GM23338 (cell line): ENCODE data around the gene KIAA1328. TPM values are rescaled to one million over a fixed set of nuclear protein-coding genes. Genes with fewer than 3 reads are reported as not detected.

Experiments used
- ATAC-seq: fragments of 200-7000 bp; cut with Tn5 transposase; 3 replicates; pipeline ENCODE4 v1.9.1; 2020
- DNase-seq: peaks from one replicate; pipeline ENCODE4 v3.0.0-alpha.2; 2015; ENCODE audit warnings: low spot score
- H2AFZ ChIP-seq: fragments of 200-600 bp; sonication (generic); 2 replicates; pipeline ENCODE4 v1.8.0; 2016; ENCODE audit warnings: antibody characterized with exemption, mild to moderate bottlenecking, moderate library complexity
- H3F3A ChIP-seq: fragments of 200-600 bp; sonication (generic); replicated peaks from 2 replicates; pipeline ENCODE4 v1.8.0; 2017; ENCODE audit warnings: antibody characterized with exemption, mixed run types, low read depth
- H3K27ac ChIP-seq: fragments of 200-600 bp; sonication (generic); 2 replicates; pipeline ENCODE4 v1.6.1; 2016; ENCODE audit warnings: low read depth
- H3K27me3 ChIP-seq: fragments of 200-600 bp; sonication (generic); 2 replicates; pipeline ENCODE4 v1.8.0; 2016; ENCODE audit warnings: mild to moderate bottlenecking, mixed run types, moderate library complexity; ENCODE audit not compliant: insufficient read depth
- H3K36me3 ChIP-seq: fragments of 200-600 bp; sonication (generic); 2 replicates; pipeline ENCODE4 v1.8.0; 2016; ENCODE audit warnings: mild to moderate bottlenecking; ENCODE audit not compliant: insufficient read depth
- H3K4me1 ChIP-seq: fragments of 200-600 bp; sonication (generic); 2 replicates; pipeline ENCODE4 v1.8.0; 2016; ENCODE audit warnings: mild to moderate bottlenecking, moderate library complexity; ENCODE audit not compliant: insufficient read depth
- H3K4me2 ChIP-seq: fragments of 200-600 bp; sonication (generic); 2 replicates; pipeline ENCODE4 v1.7.1; 2017; ENCODE audit warnings: mixed run types
- H3K4me3 ChIP-seq: fragments of 200-600 bp; sonication (generic); 2 replicates; pipeline ENCODE4 v1.6.1; 2016; ENCODE audit warnings: mixed run types
- H3K79me2 ChIP-seq: fragments of 200-600 bp; sonication (generic); replicated peaks from 2 replicates; pipeline ENCODE4 v1.8.0; 2017; ENCODE audit warnings: mild to moderate bottlenecking; ENCODE audit not compliant: insufficient read depth
- H3K9me2 ChIP-seq: fragments of 200-600 bp; sonication (generic); 2 replicates; pipeline ENCODE4 v1.8.0; 2017; ENCODE audit not compliant: insufficient read depth
- H4K20me1 ChIP-seq: fragments of 200-600 bp; sonication (generic); replicated peaks from 2 replicates; pipeline ENCODE4 v1.8.0; 2017; ENCODE audit warnings: mild to moderate bottlenecking; ENCODE audit not compliant: insufficient read depth
- H3K27ac Mint-ChIP-seq: 2 replicates; pipeline ENCODE4 v1.8.0; 2020; ENCODE audit warnings: inconsistent platforms, mild to moderate bottlenecking, moderate library complexity, mixed read lengths
- H3K27me3 Mint-ChIP-seq: 3 replicates; pipeline ENCODE4 v1.8.0; 2022; ENCODE audit warnings: low read depth, mild to moderate bottlenecking, moderate library complexity, mixed read lengths, inconsistent platforms; ENCODE audit not compliant: insufficient read depth, poor library complexity
- H3K36me3 Mint-ChIP-seq: 3 replicates; pipeline ENCODE4 v1.8.0; 2021; ENCODE audit warnings: low read depth, mild to moderate bottlenecking, inconsistent platforms, moderate library complexity, mixed read lengths
- H3K4me1 Mint-ChIP-seq: 3 replicates; pipeline ENCODE4 v1.8.0; 2020; ENCODE audit warnings: mild to moderate bottlenecking, inconsistent platforms, mixed read lengths
- H3K4me3 Mint-ChIP-seq: 3 replicates; pipeline ENCODE4 v1.8.0; 2021; ENCODE audit warnings: moderate library complexity, mild to moderate bottlenecking, inconsistent platforms, mixed read lengths
- H3K9me3 Mint-ChIP-seq: 3 replicates; pipeline ENCODE4 v1.8.0; 2020; ENCODE audit warnings: moderate library complexity, mild to moderate bottlenecking, inconsistent platforms, mixed read lengths
- CREB1 ChIP-seq: fragments of 250-450 bp; sonication (Bioruptor Pico); IDR thresholded peaks from 2 replicates; pipeline ENCODE4 v1.5.0; 2020; ENCODE audit warnings: low read depth, mild to moderate bottlenecking, moderate library complexity
- JUNB ChIP-seq: IDR thresholded peaks from one replicate; pipeline ENCODE4 v1.6.1; 2016; ENCODE audit warnings: antibody characterized with exemption; ENCODE audit not compliant: unreplicated experiment
- POLR2AphosphoS5 ChIP-seq: IDR thresholded peaks from 2 replicates; pipeline ENCODE4 v1.6.1; 2016; ENCODE audit warnings: antibody characterized with exemption, low read depth
- STAT1 ChIP-seq: IDR thresholded peaks from one replicate; pipeline ENCODE4 v1.6.1; 2016; ENCODE audit warnings: antibody characterized with exemption; ENCODE audit not compliant: unreplicated experiment
- ZNF462 ChIP-seq: fragments of 250-450 bp; sonication (Bioruptor Pico); IDR thresholded peaks from 2 replicates; pipeline ENCODE4 v1.5.0; 2020; ENCODE audit warnings: mild to moderate bottlenecking, moderate library complexity
- polyA plus RNA-seq: library from polyadenylated mRNA; unstranded; fragments of >200 nt; fragmentation: Nextera tagmentation; extraction: Ambion mirVana; gene quantifications from 2 replicates; pipeline ENCODE4 v1.2.1, GENCODE V29; 2016
- total RNA-seq: library from RNA; depleted of rRNA; stranded (reverse); fragments of >200 nt; shearing (Covaris generic); gene quantifications from 2 replicates; pipeline ENCODE4 v1.2.3, GENCODE V29; 2014
- TF ChIP-seq, protein P1 (sequence below): IDR thresholded peaks from 2 replicates; pipeline ENCODE4 v1.6.1; 2016; ENCODE audit warnings: antibody characterized with exemption
- TF ChIP-seq, protein P2 (sequence below): IDR thresholded peaks from one replicate; pipeline ENCODE4 v1.6.1; 2018; ENCODE audit warnings: antibody characterized with exemption; ENCODE audit not compliant: unreplicated experiment
- TF ChIP-seq, protein P3 (sequence below), 2 experiments: fragments of 200-600 bp in 1 of 2; sonication (generic) in 1 of 2; conservative IDR thresholded peaks; 2 replicates each; pipeline versions ENCODE4 v1.5.1 to v1.6.1; 2016 to 2017; ENCODE audit warnings: antibody characterized with exemption in 2 of 2, low read depth in 2 of 2, mild to moderate bottlenecking in 2 of 2, moderate library complexity in 1 of 2

The KIAA1328 gene
- total and polyA plus RNA-seq, 2 experiments from 2014 or later: 5.2 to 8.4 TPM

DNA sequence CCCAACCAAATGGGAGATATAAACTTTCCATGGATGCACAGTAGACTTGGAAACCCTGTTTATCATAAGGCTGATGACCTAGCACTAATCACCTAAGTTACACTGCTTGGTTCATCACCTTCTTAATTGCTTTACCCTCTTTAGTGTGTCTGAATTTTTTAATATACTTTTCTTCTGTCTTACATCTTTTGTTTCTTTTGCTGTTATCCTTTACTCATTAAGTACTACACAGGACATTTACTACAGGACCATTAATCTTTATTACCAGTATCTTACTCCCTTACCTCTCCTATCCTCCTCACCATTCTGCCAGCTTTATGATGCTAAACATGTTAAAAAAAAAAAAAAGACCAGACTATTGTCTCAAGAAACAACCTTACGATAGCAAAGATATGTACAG is 333.6 kb downstream of the KIAA1328 start:
- no peak overlapping the region for H2AFZ ChIP-seq
- H3K27ac Mint-ChIP-seq: no peak overlapping the region; the same call in 1 of the 2 replicates
- H3K4me3 Mint-ChIP-seq: no peak overlapping the region

GRCh38 chr18:37163119-37163518 is 334.2 kb downstream of the KIAA1328 start:
- H4K20me1 ChIP-seq: no peaks in the 10 kb centered on the region
- Mint-ChIP-seq H3K4me1 (peaks cover 57% of the 10 kb centered on the region), H3K27ac (peak overlapping the region; percentile 86), H3K27me3 (no peaks in the 10 kb centered on the region), H3K9me3 (no peaks in the 10 kb centered on the region; the same call in 2 of the 3 replicates), H3K4me3 (no peak overlapping the region), H3K36me3 (0 out of 3 replicates have a peak, but pooled peaks cover 4% of the 10 kb centered on the region)
- no peaks in the 10 kb centered on the region for H3K27me3 ChIP-seq
- H3F3A ChIP-seq: no peaks in the 10 kb centered on the region
- no peak overlapping the region for H3K4me3 ChIP-seq
- DNase-seq (no peak), ATAC-seq (no peak)
- H3K9me2 ChIP-seq: no peaks in the 10 kb centered on the region
- H3K27ac ChIP-seq: no peak overlapping the region
- no peaks in the 10 kb centered on the region for H3K79me2 ChIP-seq
- H3K4me2 ChIP-seq: no peak overlapping the region
- no peaks in the 10 kb centered on the region for H3K36me3 ChIP-seq
- no peak overlapping the region for H2AFZ ChIP-seq
- no peak for TF ChIP-seq CREB1 (CRISPR knock-in tag)
- TF ChIP-seq JUNB: no peak
- no peak for TF ChIP-seq ZNF462 (CRISPR knock-in tag)
- no peak for TF ChIP-seq POLR2AphosphoS5
- TF ChIP-seq, protein P1, sequence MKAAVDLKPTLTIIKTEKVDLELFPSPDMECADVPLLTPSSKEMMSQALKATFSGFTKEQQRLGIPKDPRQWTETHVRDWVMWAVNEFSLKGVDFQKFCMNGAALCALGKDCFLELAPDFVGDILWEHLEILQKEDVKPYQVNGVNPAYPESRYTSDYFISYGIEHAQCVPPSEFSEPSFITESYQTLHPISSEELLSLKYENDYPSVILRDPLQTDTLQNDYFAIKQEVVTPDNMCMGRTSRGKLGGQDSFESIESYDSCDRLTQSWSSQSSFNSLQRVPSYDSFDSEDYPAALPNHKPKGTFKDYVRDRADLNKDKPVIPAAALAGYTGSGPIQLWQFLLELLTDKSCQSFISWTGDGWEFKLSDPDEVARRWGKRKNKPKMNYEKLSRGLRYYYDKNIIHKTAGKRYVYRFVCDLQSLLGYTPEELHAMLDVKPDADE: no peak
- TF ChIP-seq STAT1: no peak
- TF ChIP-seq, protein P2, sequence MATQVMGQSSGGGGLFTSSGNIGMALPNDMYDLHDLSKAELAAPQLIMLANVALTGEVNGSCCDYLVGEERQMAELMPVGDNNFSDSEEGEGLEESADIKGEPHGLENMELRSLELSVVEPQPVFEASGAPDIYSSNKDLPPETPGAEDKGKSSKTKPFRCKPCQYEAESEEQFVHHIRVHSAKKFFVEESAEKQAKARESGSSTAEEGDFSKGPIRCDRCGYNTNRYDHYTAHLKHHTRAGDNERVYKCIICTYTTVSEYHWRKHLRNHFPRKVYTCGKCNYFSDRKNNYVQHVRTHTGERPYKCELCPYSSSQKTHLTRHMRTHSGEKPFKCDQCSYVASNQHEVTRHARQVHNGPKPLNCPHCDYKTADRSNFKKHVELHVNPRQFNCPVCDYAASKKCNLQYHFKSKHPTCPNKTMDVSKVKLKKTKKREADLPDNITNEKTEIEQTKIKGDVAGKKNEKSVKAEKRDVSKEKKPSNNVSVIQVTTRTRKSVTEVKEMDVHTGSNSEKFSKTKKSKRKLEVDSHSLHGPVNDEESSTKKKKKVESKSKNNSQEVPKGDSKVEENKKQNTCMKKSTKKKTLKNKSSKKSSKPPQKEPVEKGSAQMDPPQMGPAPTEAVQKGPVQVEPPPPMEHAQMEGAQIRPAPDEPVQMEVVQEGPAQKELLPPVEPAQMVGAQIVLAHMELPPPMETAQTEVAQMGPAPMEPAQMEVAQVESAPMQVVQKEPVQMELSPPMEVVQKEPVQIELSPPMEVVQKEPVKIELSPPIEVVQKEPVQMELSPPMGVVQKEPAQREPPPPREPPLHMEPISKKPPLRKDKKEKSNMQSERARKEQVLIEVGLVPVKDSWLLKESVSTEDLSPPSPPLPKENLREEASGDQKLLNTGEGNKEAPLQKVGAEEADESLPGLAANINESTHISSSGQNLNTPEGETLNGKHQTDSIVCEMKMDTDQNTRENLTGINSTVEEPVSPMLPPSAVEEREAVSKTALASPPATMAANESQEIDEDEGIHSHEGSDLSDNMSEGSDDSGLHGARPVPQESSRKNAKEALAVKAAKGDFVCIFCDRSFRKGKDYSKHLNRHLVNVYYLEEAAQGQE: no peak
- peaks cover 41% of the 10 kb centered on the region for H3K4me1 ChIP-seq

More for the DNA sequence above, 333.6 kb downstream of the KIAA1328 start:
- Histone ChIP-seq H3F3A (no peaks in the 10 kb centered on the region), H3K27ac (no peak overlapping the region), H4K20me1 (no peaks in the 10 kb centered on the region), H3K36me3 (no peaks in the 10 kb centered on the region), H3K27me3 (no peaks in the 10 kb centered on the region), H3K4me2 (no peak overlapping the region), H3K4me1 (peaks cover 41% of the 10 kb centered on the region), H3K4me3 (no peak overlapping the region), H3K9me2 (no peaks in the 10 kb centered on the region), H3K79me2 (no peaks in the 10 kb centered on the region)
- no peaks in the 10 kb centered on the region for H3K27me3 Mint-ChIP-seq
- ATAC-seq (no peak), DNase-seq (no peak)
- 0 out of 3 replicates have a peak, but pooled peaks cover 4% of the 10 kb centered on the region for H3K36me3 Mint-ChIP-seq
- no peaks in the 10 kb centered on the region; the same call in 2 of the 3 replicates for H3K9me3 Mint-ChIP-seq
- H3K4me1 Mint-ChIP-seq: peaks cover 55% of the 10 kb centered on the region
- TF ChIP-seq, protein P3, sequence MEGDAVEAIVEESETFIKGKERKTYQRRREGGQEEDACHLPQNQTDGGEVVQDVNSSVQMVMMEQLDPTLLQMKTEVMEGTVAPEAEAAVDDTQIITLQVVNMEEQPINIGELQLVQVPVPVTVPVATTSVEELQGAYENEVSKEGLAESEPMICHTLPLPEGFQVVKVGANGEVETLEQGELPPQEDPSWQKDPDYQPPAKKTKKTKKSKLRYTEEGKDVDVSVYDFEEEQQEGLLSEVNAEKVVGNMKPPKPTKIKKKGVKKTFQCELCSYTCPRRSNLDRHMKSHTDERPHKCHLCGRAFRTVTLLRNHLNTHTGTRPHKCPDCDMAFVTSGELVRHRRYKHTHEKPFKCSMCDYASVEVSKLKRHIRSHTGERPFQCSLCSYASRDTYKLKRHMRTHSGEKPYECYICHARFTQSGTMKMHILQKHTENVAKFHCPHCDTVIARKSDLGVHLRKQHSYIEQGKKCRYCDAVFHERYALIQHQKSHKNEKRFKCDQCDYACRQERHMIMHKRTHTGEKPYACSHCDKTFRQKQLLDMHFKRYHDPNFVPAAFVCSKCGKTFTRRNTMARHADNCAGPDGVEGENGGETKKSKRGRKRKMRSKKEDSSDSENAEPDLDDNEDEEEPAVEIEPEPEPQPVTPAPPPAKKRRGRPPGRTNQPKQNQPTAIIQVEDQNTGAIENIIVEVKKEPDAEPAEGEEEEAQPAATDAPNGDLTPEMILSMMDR (conservative IDR thresholded peaks at IDR 0.05; ENCODE audit: low read depth in 2 of 2): no peak
